GM21576 (cell line): Measurements from ENCODE around the gene FAM210A.
"Not testable (repeated sequence)": the region's sequence is repeated elsewhere in the genome, so short reads cannot be mapped to it uniquely, and the experiment has no call there.

Experiments
- ATAC-seq: cut with Tn5 transposase; IDR thresholded peaks from one replicate; pipeline ENCODE4 v1.9.1; 2021; ENCODE audit warnings: mild to moderate bottlenecking, moderate library complexity; ENCODE audit not compliant: unreplicated experiment

FAM210A gene, protein sequence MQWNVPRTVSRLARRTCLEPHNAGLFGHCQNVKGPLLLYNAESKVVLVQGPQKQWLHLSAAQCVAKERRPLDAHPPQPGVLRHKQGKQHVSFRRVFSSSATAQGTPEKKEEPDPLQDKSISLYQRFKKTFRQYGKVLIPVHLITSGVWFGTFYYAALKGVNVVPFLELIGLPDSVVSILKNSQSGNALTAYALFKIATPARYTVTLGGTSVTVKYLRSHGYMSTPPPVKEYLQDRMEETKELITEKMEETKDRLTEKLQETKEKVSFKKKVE

GRCh38 chr18:13726232-13726971 is at the start of gene FAM210A, which contains the start of gene RNMT:
TSS of gene FAM210A (minus strand) at chr18:13726558. CDS start at chr18:13682077, 44,481 bp downstream.
TSS of gene RNMT (plus strand) at chr18:13726673. CDS start at chr18:13731518, 4,845 bp downstream.
- ATAC-seq, result peak; percentile 83

GRCh38 chr18:13775058-13775457 is 48.7 kb upstream of the FAM210A start:
- no peak for ATAC-seq

DNA sequence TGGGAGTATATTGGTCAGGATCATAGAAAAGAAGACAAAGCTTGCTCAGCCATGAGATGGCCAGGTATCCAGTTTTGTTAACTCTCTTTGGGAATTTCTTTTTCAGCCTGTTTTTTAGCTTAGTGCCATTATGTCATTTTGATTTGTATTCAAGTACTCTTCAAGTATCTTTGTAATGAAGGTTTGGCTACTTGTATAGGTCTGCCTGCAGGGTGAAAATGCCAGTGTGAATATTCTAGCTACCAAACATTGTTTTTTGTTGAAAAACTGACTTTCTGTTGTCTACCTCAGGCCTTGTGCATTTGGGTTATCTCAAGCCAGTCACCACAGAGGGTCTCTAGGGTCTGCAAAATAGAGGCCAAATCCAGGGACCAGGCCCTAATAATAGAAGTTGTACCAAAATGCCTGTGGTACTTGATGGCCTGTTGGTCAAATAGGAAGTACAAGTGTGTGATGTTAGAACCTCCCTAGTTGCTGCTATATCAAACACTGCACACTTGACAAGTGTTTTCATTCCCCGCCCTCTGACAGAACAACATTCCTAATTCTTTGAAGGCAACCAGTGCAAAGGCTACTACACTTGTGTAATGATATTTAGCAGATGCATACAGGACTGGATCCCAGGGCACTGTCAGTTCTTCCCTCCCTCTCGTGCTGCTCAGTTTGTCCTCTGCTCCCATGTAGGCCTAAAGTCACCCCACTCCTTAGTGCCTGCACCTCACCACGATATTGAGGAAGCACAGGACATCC is 36.5 kb upstream of the FAM210A start:
- ATAC-seq, result no peak

GRCh38 chr18:13760047-13760446 is 33.7 kb upstream of the FAM210A start:
- no peak for ATAC-seq

DNA sequence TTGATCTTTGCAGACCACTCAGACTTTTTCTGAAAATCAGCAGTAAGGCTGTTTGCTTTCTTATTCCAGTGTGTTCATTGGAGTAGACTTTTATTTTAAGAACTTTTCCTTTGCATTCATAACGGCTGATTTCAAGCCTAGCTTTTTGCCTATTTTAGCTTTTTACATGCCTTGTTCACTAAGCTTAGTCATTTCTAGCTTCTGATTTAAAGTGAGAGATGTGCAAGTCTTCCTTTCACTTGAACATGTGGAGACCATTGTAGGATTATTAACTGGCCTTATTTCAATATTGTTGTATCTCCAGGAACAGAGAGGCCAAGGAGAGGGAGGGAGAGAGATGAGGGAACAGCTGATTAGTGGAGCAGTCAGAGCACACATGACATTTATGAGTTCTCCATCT is 32.3 kb upstream of the FAM210A start:
- ATAC-seq, result no peak

DNA sequence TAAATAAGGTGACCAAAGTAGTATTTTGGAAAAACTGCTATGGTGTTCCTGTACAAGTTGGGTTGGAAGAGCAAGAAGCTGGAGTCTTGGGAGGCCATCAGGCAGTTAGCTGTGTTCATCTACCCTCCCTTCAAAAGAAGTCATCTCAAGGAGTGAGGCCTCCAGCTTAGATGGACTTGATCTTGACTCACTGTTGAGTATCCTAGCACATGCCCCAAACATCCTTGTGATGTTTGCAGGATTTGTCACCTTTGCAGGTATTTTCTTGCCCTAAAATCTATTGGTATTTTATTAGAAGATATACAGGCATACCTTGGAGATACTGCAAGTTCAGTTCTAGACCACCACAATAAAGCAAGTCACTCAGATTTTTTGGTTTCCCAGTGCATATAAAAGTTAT is 30.3 kb upstream of the FAM210A start:
- ATAC-seq, result no peak

- ATAC-seq, result no peak
Observed at GRCh38 chr18:13756261-13756660, 29.9 kb upstream of the FAM210A start.

DNA sequence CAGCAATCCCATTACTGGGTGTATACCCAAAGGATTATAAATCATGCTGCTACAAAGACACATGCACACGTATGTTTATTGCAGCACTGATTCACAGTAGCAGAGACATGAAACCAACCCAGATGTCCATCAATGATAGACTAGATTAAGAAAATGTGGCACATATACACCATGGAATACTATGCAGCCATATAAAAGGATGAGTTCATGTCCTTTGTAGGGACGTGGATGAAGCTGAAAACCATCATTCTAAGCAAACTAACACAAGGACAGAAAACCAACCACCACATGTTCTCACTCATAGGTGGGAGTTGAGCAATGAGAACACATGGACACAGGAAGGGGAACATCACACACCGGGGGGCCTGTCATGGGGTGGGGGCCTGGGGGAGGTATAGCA is 25.2 kb upstream of the FAM210A start:
- not testable (repeated sequence) for ATAC-seq

- no peak for ATAC-seq
Observed at GRCh38 chr18:13746633-13747032, 20.3 kb upstream of the FAM210A start.

- ATAC-seq, result no peak
Observed at GRCh38 chr18:13745696-13746095, 19.3 kb upstream of the FAM210A start.

DNA sequence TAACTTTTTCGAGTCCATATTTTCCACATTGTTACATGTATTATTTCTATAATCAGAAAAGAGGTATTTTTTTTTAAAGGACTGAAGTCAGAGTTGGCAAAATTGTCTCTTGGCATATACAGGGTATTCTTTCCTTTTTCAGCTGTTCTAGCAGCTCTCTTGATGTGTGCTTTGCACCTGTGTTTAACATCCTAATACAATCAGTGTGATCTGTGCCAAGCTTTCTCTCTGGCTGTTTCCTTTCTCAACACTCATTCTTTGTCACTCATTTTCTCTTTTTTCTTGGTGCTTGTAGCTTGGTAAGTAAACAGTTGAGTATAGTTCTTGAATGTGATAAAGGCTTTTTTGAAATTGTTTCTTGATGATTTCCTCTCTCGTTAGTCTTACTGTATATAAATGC is 9.3 kb upstream of the FAM210A start:
- ATAC-seq, result no peak

DNA sequence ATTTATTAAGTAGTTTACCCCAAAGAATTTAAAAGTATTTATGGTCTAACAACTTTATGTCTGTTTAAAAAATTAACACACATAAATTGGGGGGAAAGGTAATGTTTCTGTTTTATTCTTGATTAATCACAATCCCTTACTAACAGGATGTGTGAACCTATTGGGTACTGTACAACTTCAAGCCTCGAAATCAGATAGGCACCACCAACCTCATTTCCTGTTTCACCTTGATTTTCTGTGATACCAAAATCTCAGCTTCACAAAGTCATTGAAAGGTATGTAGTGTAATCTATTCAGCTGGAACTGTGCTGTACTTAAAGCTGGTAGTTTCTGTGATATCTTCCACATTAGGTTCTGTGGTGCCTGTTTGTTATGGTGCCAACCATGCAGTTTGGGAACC is 4.1 kb upstream of the FAM210A start:
- ATAC-seq, result no peak

DNA sequence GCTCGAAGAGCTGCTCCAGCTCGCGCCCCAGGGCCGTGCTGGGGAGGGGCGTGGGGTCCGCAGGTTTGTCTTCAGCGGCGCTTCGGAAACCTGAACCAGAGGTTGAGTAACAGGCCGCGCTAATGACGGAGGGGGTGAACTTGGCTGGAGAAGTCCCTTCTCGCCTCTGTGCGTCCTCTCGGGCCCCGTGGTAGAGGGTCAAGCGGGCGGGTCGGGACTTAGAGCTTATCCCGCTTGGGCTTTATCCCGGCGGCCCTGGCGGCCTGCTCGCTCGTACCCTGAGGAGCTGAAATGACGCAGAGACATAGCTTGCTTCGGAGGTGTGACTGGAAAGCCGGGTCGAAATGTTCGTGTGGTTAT is 594 bp upstream of the FAM210A start:
- peak; percentile 16 for ATAC-seq

DNA sequence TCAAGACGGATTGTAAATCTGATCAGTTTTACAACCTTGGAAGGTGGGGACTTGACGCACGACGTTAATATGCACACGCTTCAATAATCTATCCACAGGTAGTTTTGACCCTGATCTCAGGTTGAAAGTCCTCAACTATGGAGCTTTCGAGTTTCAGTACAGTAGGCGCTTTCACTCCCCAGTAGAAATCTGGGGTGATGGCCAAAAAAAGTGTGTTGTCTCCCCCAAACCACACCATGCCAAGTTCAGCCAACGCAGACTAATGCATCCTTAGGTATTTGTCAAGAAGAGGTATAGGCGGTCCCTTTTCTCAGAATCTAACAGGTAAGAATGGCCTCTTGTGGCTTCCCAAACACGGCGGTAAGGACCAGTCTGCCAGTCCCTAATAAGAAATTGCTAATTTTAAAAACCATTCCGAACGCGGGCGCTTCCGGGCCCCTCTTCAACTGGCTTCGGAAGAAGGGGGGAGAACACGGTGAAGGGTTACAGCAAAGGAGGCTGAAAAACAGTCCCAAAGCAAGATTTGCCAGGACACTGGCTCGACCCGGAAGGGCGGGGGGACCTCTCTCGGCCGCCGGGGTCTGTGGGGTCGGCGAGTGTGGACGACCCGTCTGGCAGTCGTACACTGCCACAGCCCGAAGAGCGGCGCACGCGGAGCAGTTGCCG is 659 bp downstream of the FAM210A start:
- ATAC-seq, result peak; percentile 15

GRCh38 chr18:13720847-13721246 is 5.5 kb downstream of the FAM210A start:
- ATAC-seq, result no peak

GRCh38 chr18:13720123-13720522 is 6.2 kb downstream of the FAM210A start:
- no peak for ATAC-seq

- no peak for ATAC-seq
Observed at GRCh38 chr18:13716916-13717315, 9.4 kb downstream of the FAM210A start.

- ATAC-seq, result no peak
Observed at GRCh38 chr18:13715330-13715729, 11.0 kb downstream of the FAM210A start.

- ATAC-seq, result no peak
Observed at GRCh38 chr18:13713455-13714055, 12.8 kb downstream of the FAM210A start.

GRCh38 chr18:13712400-13713131 is 13.8 kb downstream of the FAM210A start:
- no peak for ATAC-seq
